GM12878 (cell line): ENCODE measurements around the gene THAP10. TPM values are rescaled to one million over a fixed set of nuclear protein-coding genes. Genes with fewer than 3 reads are reported as not detected.

Experiments used
- ATAC-seq: fragments of 200-7000 bp; cut with Tn5 transposase; 3 replicates; pipeline ENCODE4 v1.9.1; 2020; ENCODE audit warnings: mild to moderate bottlenecking, moderate library complexity
- BruUV-seq: library from RNA; stranded (reverse); fragments of 400-500 nt; replicated peaks from 2 replicates; lab custom pipeline; 2021; lab: Mats Ljungman, UMichigan
- CTCF ChIA-PET: fragments of 300-600 bp; sonication (Branson Sonifier 250); formaldehyde crosslinking; extraction: SDS; loops from one replicate; lab custom pipeline; 2021; ENCODE audit warnings: inconsistent platforms; lab: Yijun Ruan, JAX
- POLR2A ChIA-PET: fragments of 350-600 bp; formaldehyde crosslinking; extraction: SDS; loops from one replicate; lab custom pipeline; 2021; ENCODE audit warnings: inconsistent platforms; lab: Charles Lee
- RAD21 ChIA-PET: fragments of 300-600 bp; sonication (Branson Sonifier 250); formaldehyde crosslinking; loops from one replicate; lab custom pipeline; 2023; ENCODE audit warnings: antibody characterized with exemption; ENCODE audit not compliant: unreplicated experiment; lab: Charles Lee
- SMC1A ChIA-PET: fragments of 300-600 bp; sonication (Branson Sonifier 250); formaldehyde crosslinking; loops from one replicate; lab custom pipeline; 2023; ENCODE audit not compliant: unreplicated experiment, uncharacterized antibody; lab: Charles Lee
- DNase-seq: peaks from one replicate; pipeline ENCODE4 v3.0.0-alpha.2; 2011; ENCODE audit warnings: low read depth, low spot score
- FAIRE-seq: peaks from 3 replicates; lab custom pipeline; 2011; peaks lifted over from hg19 to GRCh38; lab: Jason Lieb, UNC
- H2AFZ ChIP-seq: 2 replicates; pipeline ENCODE4 v1.6.0; 2011; ENCODE audit warnings: low read depth, low read length, control low read depth; ENCODE audit not compliant: control insufficient read depth
- H3K27ac ChIP-seq: 2 replicates; pipeline ENCODE4 v1.5.1; 2011; ENCODE audit warnings: control low read depth; ENCODE audit not compliant: control insufficient read depth, insufficient read depth
- H3K27me3 ChIP-seq, 2 experiments: replicated peaks in 1 of 2; 2 replicates each; pipeline versions ENCODE4 v1.6.0 to v1.6.1; 2011; ENCODE audit warnings: low read length in 1 of 2; ENCODE audit not compliant: control insufficient read depth in 2 of 2, insufficient read depth in 2 of 2
- H3K36me3 ChIP-seq, 2 experiments: 2 replicates each; pipeline ENCODE4 v1.5.1; 2011; ENCODE audit warnings: low read length in 1 of 2; ENCODE audit not compliant: control insufficient read depth in 2 of 2, insufficient read depth in 2 of 2
- H3K4me1 ChIP-seq: 2 replicates; pipeline ENCODE4 v1.6.1; 2011; ENCODE audit warnings: mild to moderate bottlenecking, low read length, moderate library complexity, mixed read lengths; ENCODE audit not compliant: control insufficient read depth, insufficient read depth
- H3K4me2 ChIP-seq: 2 replicates; pipeline ENCODE4 v1.6.0; 2011; ENCODE audit warnings: control low read depth; ENCODE audit not compliant: control insufficient read depth, insufficient read depth
- H3K4me3 ChIP-seq: fragments of 200-600 bp; sonication (generic); 2 replicates; pipeline ENCODE4 v1.5.1; 2016
- H3K79me2 ChIP-seq: 2 replicates; pipeline ENCODE4 v1.6.0; 2011; ENCODE audit warnings: low read length; ENCODE audit not compliant: control insufficient read depth, insufficient read depth
- H3K9ac ChIP-seq: 2 replicates; pipeline ENCODE4 v1.8.0; 2011; ENCODE audit warnings: low read length, control low read depth, mixed read lengths; ENCODE audit not compliant: control insufficient read depth, insufficient read depth
- H3K9me3 ChIP-seq: replicated peaks from 3 replicates; pipeline ENCODE4 v1.5.1; 2011; ENCODE audit warnings: mild to moderate bottlenecking, low read length; ENCODE audit not compliant: control insufficient read depth, insufficient read depth
- H4K20me1 ChIP-seq: 2 replicates; pipeline ENCODE4 v1.6.0; 2011; ENCODE audit not compliant: control insufficient read depth, insufficient read depth
- CREB1 ChIP-seq: IDR thresholded peaks from 2 replicates; pipeline ENCODE4 v1.6.1; 2012; ENCODE audit warnings: low read depth, mild to moderate bottlenecking, inconsistent platforms
- HCFC1 ChIP-seq: fragments of 150-350 bp; IDR thresholded peaks from 2 replicates; pipeline ENCODE4 v1.6.1; 2014; ENCODE audit warnings: low read length
- POLR2AphosphoS5 ChIP-seq: IDR thresholded peaks from 2 replicates; pipeline ENCODE4 v1.6.1; 2011; ENCODE audit warnings: mild to moderate bottlenecking, low read length, inconsistent platforms
- RELA ChIP-seq: fragments of 450-650 bp; IDR thresholded peaks from 2 replicates; pipeline ENCODE4 v1.8.0; 2014; ENCODE audit warnings: borderline replicate concordance; ENCODE audit not compliant: partially characterized antibody
- SIN3A ChIP-seq: IDR thresholded peaks from 2 replicates; pipeline ENCODE4 v1.6.1; 2012; ENCODE audit warnings: low read depth, low read length, improper control_type of control experiment
- SMARCA5 ChIP-seq: fragments of 450-650 bp; IDR thresholded peaks from 2 replicates; pipeline ENCODE4 v1.6.1; 2017; ENCODE audit warnings: mild to moderate bottlenecking
- SPI1 ChIP-seq: IDR thresholded peaks from 2 replicates; pipeline ENCODE4 v1.6.1; 2011; ENCODE audit warnings: low read depth, mild to moderate bottlenecking, low read length, moderate library complexity, borderline replicate concordance; ENCODE audit not compliant: insufficient read depth
- STAT3 ChIP-seq: IDR thresholded peaks from 2 replicates; pipeline ENCODE4 v1.6.1; 2011; ENCODE audit warnings: low read depth, low read length, improper control_type of control experiment
- TBL1XR1 ChIP-seq: IDR thresholded peaks from 2 replicates; pipeline ENCODE4 v1.6.1; 2012; ENCODE audit warnings: low read depth, low read length, improper control_type of control experiment
- ZNF207 ChIP-seq: fragments of 450-650 bp; IDR thresholded peaks from 2 replicates; pipeline ENCODE4 v1.6.1; 2014; ENCODE audit warnings: antibody characterized with exemption, mild to moderate bottlenecking, borderline replicate concordance
- WGBS: methylation state at CpG from one replicate; pipeline ENCODE4 v1.1.6; 2016; ENCODE audit warnings: low lambda C conversion rate; ENCODE audit not compliant: insufficient replicate concordance, insufficient coverage; ENCODE audit errors: missing lambda C conversion rate; 5-methylcytosine and 5-hydroxymethylcytosine counted together
- in situ Hi-C: fragments of 300-500 bp; cut with MboI; formaldehyde crosslinking; loops from 9 replicates; pipeline ENCODE4 v1.14.3; 2018; ENCODE audit warnings: mixed read lengths
- intact Hi-C: fragments of 100-400 bp; cut with micrococcal nuclease; formaldehyde crosslinking; loops from one replicate; pipeline ENCODE4 v1.14.2; 2022; ENCODE audit not compliant: unreplicated experiment
- polyA plus RNA-seq, 11 experiments: library from polyadenylated mRNA; depleted of rRNA in 4 of 11; unstranded in 6 of 11; stranded (reverse) in 5 of 11; fragments of >200 nt; fragmentation: Nextera tagmentation in 4 of 11; fragmentation: Illumina TruSeq in 1 of 11; extraction: Ambion mirVana in 4 of 11; extraction: Trizol in 1 of 11; gene quantifications; 1 replicate in 1 of 11; 2 replicates in 10 of 11; pipeline versions ENCODE4 v1.2.1 to v1.2.3, GENCODE V29; 2011 to 2016; ENCODE audit warnings: inconsistent platforms in 2 of 11, missing spikeins in 2 of 11, low read depth in 1 of 11
- total RNA-seq, 4 experiments: library from RNA; depleted of rRNA in 3 of 4; stranded (reverse); fragments of >200 nt in 3 of 4; fragmentation: Illumina TruSeq in 1 of 4; extraction: Trizol in 1 of 4; gene quantifications; 2 replicates each; pipeline versions ENCODE4 v1.2.1 to v1.2.3, GENCODE V29; 2013 to 2021
- TF ChIP-seq, protein P1 (sequence below): IDR thresholded peaks from 2 replicates; pipeline ENCODE4 v1.6.1; 2012; ENCODE audit warnings: low read length, inconsistent platforms
- TF ChIP-seq, protein P2 (sequence below): fragments of 450-650 bp; IDR thresholded peaks from 2 replicates; pipeline ENCODE4 v1.6.1; 2017; ENCODE audit warnings: mild to moderate bottlenecking

THAP10 gene
- total and polyA plus RNA-seq, 10 of the 15 experiments (the other 5 are each of a cell fraction or from before 2014, with no cell fraction given): 0.35 to 5.2 (median 1.4) TPM

DNA sequence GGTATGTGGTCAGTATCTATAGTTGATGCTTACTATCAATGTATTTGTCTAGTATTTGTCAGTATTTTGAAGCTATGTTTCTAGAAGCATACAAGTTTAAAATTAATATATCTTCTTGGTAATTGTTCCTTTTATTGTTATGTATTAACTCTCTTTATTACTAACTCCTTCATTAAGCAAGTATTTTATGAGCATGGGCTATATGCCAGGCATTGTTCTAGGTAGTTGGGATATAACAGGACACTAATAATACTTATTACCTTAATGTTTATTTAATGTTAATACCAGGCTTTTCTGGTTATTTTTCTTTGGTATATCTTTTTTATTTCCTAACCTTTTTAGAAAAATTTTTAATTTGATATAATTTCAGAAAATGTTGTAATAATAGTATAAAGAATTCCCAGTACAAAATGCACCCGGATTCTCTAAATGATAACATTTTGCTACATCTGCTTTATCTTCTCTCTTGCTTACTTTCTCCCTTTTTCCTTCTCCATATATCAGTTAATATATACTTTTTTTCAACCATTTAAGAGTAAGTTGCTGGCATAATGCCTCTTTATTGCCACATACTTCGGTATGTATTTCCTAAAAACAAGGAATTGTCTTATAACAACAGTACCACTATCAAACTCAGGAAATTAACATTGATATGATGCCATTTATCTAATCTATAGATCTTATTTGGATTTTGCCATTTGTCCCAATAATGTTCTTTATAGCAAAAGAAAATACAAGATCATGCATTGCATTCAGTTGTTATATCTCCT is 31.3 kb upstream of the THAP10 start (continued):
- no peak for TF ChIP-seq POLR2AphosphoS5

DNA sequence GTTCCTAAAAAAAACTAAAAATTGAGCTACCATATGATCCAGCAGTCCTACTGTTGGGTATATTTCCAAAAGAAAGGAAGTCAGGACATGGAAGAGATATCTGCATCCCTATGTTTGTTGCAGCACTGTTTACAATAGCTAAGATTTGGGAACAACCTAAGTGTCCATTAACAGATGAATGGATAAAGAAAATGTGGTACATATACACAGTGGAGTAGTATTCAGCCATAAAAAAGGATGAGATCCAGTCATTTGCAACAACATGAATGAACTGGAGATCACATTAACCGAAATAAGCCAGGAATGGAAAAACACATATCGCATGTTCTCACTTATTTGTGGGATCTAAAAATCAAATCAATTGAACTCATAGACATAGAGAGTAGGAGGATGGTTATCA is 29.9 kb upstream of the THAP10 start:
- FAIRE-seq: no peak
- no peak overlapping the region for H3K4me3 ChIP-seq
- CTCF ChIA-PET: interaction anchor here (1.0 kb wide), 1 partner anchor 97 kb away, joined by 3 read pairs; no protein-coding TSS in a partner anchor
- RAD21 ChIA-PET: no interaction called here
- H3K4me1 ChIP-seq: peaks cover 4% of the 10 kb centered on the region; the same call in 1 of the 2 replicates
- peaks cover 2% of the 10 kb centered on the region; the same call in 2 of the 3 replicates for H3K9me3 ChIP-seq
- no peak for DNase-seq
- SMC1A ChIA-PET: no interaction called here
- H3K9ac ChIP-seq: no peak overlapping the region
- POLR2A ChIA-PET: no interaction called here
- H3K79me2 ChIP-seq: no peaks in the 10 kb centered on the region
- no peak overlapping the region for H3K4me2 ChIP-seq
- intact Hi-C loops: no loop called here
- H3K27me3 ChIP-seq: no peaks in the 10 kb centered on the region
- H3K27ac ChIP-seq: no peak overlapping the region
- no peaks in the 10 kb centered on the region for H3K36me3 ChIP-seq
- WGBS: 78% methylated on average over 2 of the region's 2 CpGs
- no peak for TF ChIP-seq RELA
- no peak for TF ChIP-seq SMARCA5
- TF ChIP-seq, protein P1, sequence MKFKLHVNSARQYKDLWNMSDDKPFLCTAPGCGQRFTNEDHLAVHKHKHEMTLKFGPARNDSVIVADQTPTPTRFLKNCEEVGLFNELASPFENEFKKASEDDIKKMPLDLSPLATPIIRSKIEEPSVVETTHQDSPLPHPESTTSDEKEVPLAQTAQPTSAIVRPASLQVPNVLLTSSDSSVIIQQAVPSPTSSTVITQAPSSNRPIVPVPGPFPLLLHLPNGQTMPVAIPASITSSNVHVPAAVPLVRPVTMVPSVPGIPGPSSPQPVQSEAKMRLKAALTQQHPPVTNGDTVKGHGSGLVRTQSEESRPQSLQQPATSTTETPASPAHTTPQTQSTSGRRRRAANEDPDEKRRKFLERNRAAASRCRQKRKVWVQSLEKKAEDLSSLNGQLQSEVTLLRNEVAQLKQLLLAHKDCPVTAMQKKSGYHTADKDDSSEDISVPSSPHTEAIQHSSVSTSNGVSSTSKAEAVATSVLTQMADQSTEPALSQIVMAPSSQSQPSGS: no peak
- TF ChIP-seq, protein P2, sequence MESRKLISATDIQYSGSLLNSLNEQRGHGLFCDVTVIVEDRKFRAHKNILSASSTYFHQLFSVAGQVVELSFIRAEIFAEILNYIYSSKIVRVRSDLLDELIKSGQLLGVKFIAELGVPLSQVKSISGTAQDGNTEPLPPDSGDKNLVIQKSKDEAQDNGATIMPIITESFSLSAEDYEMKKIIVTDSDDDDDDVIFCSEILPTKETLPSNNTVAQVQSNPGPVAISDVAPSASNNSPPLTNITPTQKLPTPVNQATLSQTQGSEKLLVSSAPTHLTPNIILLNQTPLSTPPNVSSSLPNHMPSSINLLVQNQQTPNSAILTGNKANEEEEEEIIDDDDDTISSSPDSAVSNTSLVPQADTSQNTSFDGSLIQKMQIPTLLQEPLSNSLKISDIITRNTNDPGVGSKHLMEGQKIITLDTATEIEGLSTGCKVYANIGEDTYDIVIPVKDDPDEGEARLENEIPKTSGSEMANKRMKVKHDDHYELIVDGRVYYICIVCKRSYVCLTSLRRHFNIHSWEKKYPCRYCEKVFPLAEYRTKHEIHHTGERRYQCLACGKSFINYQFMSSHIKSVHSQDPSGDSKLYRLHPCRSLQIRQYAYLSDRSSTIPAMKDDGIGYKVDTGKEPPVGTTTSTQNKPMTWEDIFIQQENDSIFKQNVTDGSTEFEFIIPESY: no peak
- TF ChIP-seq TBL1XR1: no peak
- TF ChIP-seq HCFC1: no peak
- TF ChIP-seq CREB1: no peak
- no peak for TF ChIP-seq SIN3A
- no peak for TF ChIP-seq STAT3
- no peak for TF ChIP-seq ZNF207
- TF ChIP-seq SPI1: no peak
- no peaks in the 10 kb centered on the region for H4K20me1 ChIP-seq
- no peak overlapping the region for H2AFZ ChIP-seq
- no TSS peak for BruUV-seq
- in situ Hi-C loops: no loop called here
- ATAC-seq: no peak
